Measurements from ENCODE around the gene CTBP2.
"Not testable (repeated sequence)": the region's sequence is repeated elsewhere in the genome, so short reads cannot be mapped to it uniquely, and the experiment has no call there.

Gene CTBP2

DNA sequence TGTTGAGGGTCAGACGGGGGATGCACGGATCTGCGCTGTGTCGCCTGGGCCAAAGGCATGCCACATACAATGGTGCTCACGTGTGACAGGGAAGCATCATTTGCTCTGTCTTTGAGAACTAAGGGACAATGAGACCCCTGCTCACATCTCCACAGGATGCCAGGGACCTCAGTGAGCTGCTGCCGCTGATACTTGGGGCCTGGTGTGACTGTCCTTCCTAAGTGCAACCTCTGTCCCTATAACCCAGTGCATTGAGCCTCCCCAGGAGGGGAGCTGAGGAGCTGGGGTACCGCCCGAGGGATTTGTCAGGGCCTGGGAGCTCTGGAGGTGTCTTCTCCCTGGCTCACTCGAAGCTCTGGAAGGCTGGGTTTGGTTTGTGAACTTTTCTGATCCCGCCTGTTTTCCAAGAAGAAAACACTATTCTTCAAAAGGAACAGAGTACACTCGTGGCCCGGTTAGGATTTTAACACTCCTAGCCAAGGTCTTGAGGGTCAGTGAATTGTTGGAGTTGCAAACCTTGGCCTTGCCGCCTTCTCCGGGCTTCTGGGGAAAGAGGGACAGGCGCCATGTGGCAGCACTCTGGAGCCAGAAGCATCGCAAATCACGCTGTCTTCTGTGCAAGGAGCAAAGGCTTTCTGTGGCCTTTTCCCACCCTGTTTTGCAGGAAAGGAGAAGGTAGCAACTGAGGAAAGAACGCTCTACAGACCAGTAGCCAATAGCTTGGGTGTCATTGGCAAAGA, 26.2 kb upstream of the CTBP2 start:
- no peak for DNase-seq

GRCh38 chr10:125179107-125179506, 18.7 kb upstream of the CTBP2 start:
- DNase-seq, result not testable (repeated sequence)

DNA sequence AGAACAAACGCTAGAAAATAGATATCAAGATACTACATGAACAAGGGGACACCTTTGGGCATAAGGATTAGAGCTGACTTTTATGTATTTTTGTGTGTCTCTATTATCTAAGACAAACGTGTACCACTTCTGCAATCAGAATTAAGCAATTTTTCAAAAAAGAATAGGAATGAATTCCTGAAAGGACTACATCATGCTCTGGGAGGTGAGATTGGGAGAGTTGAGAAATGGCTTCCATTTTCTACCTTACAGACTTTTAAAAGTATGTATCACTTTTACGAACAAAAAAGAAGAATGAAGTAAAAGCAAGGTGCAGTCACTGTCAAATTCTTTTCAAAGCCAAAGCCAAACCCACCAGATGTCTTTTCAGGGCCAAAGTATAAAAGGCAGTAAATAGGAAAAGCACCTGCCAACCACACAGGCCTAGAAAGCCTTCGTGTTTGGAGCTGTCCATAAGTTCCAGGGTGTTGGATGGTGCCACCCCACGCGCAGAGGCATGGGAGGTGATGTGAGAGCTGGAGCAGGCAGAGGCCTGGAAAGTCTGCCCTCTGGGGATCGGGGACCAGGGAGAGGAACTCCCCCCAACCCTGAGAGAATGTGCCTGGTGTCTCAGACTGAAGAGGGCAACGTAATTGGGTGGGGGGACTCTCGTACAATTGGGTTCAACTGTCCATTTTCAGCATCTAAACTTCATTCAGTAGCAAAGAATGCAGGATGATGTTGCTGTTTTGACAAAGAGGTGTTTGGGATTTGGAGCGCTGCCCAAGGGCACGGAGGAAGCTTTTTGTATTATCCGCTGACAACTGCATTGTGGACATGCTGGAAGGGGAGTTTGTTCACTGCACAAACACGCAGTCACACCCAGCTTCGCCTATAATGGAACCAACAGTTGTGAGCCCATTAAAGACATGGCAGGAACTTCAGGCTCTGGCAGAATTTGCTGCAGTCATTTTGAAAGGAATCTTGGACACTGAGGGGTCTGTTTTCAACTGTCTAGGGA, 17.6 kb upstream of the CTBP2 start:
- no peak for DNase-seq

- DNase-seq, result no peak
Observed at GRCh38 chr10:125175807-125176206, 15.4 kb upstream of the CTBP2 start.

- DNase-seq, result no peak
Observed at GRCh38 chr10:125174360-125174759, 14.0 kb upstream of the CTBP2 start.

DNA sequence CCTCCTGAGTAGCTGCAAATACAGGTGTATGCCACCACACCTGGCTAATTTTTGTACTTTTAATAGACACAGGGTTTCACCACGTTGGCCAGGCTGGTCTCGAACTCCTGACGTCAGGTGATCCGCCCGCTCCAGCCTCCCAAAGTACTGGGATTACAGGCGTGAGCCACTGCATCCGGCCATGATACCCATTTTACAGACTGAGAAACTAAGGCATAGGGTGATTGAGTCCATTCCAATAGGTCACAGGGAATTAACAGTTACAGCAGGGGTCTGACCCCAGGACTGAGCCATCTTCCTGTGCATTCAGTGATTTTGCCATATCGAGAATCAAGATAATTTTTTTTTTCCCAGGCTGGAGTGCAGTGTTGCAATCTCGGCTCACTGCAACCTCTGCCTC, 12.3 kb upstream of the CTBP2 start:
- no peak for DNase-seq

DNA sequence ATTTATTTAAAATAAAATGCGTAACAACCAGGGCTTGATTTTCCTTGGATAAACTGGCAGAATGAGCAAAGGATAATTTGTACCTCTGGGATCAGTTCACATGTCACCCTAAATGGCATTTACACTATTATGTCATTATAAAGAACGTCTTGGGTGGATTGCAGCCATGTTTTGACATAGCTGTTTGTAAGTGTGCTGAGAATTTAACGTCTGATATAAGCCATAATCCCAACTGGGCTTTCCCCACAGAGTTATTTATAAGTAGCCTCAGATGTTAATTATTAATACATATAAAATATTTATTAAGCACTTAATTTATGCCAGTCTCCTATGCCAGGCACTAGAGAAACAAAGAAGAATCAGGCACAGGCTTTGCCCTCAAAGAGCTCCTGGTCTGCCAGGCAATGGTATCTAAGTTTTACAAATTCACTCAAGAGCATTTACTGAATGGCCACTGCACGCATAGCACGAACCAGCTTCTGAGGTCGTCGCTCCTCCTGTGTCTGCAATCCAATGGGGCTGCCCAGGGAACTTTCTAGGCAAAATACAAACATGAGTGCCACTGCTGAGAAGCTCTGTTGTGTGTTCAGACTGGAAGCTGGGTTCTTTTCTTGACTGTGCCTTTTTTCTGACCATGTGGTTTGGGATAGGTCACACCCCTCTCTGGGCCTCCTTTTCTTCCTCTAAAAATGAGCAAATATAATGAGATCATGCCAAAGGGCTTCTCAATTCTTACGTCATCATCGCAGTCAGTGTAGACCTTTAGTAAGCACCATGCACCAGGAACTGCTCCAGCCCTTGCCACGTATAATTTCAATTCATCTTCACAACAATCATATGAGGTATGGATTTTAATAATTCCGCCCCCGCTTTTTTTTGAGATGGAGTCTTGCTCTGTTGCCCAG, 11.3 kb upstream of the CTBP2 start:
- no peak for DNase-seq

DNA sequence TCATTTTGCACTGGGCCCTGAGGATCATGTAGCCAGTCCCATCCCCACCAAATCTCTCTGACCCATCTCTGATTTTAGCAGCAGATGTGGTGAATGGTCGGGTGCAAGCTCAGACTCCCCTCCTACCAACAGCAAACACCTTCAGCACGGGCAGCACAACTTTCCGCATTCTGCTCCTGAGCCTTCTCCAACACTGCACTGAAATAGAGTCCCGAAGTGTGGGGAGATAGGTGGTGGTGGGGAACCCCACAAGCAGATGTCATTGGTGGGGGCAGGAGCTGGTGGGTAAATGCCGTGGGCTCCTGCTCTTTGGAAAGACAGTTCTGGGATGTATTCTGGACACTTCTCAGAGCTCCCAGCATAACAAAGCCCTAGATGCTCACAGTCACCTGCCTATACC, 9.6 kb upstream of the CTBP2 start:
- no peak for DNase-seq

- DNase-seq, result no peak
Observed at GRCh38 chr10:125169279-125169678, 8.9 kb upstream of the CTBP2 start.

DNA sequence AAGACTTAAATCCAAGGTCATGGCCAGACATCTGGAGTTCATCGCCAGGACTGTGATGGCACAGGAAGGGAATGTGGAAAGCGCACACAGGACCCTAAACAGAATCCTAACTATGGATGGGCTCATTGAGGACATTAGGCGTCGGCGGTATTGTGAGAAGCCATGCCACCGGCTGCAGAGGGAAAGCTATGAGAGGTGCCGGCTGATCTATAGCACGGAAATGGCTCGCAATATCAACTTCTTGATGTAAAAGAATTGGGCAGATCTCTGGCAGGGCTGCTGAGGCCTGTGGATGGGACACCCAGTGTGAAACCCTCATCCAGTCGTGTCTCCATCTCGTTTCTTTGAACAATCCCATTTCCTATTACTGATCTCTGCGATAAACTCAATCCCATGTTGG, 6.3 kb upstream of the CTBP2 start:
- no peak for DNase-seq

DNA sequence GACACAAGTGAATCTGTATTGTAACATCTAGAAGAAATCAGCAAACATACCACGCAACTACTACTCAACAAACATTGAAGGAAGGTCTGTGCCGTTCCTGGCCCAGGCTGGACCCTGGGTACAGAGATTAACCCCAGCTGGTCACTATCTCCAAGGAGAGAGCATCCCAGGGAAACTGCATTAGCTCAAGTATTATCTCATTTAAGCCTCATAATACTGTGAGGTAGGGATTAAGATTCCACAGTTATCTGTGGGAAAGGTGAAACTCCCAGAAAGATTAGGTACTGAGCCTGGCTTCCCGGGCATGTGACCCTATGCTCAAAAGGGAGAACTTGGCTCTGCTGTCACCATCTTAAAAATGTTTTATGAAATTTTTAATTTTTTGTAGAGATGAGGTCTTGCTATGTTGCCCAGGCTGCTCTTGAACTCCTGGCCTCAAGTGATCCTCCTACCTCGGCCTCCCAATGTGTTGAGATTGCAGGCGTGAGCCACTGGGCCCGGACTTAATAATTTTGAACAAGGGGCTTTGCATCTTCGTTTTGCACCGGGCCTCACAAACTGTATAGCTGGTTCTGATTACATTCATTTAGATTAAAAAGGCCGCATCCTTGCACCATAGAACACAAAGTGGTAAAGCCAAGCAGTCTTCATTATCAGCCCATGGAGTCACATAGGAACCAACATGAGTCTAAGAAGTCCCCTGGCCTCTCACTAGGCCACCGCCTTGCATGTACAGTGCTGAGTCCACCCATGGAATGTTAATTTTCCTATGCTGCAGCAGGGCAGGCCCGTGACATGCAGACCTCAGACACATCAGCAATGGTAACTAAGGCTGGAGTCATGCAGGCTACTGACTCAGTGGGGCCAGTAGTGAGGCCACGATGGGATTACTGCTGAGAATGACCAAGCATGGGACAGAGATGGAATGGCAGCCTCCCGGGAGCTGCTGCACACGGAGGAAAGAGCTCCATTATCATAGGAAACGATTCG, 5.5 kb upstream of the CTBP2 start:
- no peak for DNase-seq

DNA sequence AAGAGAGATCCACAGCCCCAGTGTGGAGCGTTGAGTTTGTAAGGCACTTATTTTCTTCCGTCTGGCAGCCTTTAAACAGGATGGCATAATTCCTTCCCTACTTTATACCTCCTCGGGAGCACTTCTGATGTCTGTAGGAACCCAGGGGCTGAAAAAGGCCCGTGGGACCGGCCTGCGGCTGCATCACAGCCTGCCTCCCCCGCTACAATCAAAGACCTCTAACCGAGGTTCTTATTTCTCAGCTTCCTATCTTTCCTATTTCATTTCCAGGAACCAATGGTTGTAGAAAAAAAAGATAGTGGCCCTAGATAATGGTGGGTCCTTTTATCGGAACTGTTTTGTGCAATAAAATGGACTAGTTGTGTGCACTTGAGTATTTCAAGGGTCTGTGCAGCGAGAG, 4.1 kb upstream of the CTBP2 start:
- no peak for DNase-seq

GRCh38 chr10:125163803-125164202, 3.4 kb upstream of the CTBP2 start:
- DNase-seq, result no peak

- not testable (repeated sequence) for DNase-seq
Observed at GRCh38 chr10:125163312-125163711, 2.9 kb upstream of the CTBP2 start.

DNA sequence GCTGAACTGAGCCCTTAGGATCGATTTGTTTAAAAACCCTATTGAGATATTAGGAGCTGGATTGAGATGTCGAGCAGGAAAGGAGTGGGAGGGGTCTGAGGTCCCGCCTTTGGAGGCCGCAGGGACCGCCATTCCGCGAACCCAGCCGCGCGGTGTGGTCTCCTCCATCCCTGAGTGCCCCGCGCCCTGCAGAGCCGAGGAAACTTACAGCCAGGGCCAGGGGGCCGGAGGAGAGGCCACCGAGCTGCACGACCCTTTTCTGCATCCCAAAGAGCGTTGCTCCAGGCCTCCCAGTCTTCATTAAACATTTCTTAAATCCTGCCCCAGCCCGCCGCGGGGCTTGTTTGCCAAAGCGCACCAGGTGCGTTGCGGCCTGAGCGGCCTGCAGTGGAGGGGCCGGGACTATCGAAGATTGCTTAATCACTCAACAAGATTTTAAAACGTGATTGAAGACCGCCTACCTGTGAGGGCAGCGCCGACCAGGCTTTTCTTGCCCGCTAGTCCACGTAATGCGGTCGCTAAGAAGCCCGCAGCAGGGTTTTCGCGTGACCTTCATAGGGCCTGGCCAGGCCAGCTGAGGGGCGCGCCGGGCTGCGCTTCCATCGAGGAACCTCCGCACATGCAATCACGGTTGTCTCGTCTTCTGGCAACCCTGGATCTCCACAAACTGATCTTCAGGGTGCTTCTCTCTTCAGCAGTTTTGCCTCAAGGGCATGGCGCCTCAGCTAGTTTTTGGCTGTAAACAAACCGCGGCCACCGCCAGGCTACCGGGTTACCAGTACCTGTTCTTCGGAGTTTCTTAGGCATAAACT, 2.0 kb upstream of the CTBP2 start:
- DNase-seq, result no peak

DNA sequence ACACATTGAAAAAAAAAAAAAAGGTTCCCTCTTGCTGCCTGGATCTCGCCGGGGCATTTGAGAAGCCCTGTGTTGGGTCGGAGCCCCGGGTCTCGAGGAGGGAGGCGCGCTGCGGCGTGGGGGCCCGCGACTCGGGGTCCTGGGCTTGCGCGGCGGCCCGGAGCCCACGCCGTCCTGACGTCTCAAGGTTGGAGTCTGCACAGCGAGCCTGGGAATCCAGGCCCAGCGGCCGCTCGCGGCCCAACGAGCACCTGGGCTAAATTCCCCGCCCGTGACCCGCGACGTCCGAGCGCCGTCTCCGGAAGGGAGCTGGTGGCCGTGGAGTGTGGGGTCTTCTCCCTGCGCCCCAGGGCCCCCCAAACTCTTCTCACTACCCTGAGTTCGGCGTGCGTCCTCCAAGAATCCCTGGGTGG, 1.4 kb upstream of the CTBP2 start:
- DNase-seq, result no peak

DNA sequence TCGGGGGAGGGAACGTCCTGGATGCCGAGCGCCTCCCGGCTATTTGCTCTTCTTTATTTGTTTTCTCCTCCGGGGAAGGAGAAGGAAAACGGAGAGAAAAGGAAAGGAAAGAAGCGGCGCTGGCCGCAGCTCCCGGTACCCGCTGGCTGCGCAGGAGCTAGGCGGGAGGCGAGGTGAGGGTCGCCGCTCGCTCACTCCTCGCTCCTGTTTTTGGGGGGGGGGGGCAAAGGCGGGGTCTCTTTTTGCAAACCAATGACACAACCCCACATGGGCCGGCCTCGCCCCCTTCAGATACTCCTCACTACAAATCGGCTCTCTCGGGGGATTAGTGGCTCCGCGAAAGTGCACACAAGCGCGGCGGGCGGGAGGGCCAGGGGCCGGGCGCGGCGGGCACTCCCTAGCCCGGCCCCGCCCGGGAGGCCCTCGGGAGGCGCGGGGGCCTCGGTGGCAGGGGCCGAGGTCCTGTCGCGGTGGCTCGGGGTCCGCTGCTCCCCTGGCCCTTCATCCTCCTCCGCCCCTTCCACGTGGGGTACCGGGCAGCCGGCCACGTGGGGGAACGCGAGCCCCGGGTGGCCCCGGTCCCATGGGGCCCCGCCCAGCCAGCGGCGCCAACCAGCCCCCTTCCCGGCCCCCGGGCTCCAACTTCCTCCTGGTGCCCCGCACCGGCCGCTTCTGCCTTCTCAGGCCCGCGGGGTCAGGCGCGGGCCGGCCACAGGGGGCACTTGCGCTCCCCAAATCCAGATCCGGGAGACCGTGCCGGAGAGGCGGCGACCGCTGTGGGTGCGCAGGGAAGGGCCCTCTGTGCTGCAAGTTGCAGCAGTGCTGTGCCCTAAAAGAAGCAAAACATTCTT, 718 bp upstream of the CTBP2 start:
- peak; percentile 61 for DNase-seq

- DNase-seq, result no peak
Observed at GRCh38 chr10:125159486-125159931, 854 bp downstream of the CTBP2 start.

DNA sequence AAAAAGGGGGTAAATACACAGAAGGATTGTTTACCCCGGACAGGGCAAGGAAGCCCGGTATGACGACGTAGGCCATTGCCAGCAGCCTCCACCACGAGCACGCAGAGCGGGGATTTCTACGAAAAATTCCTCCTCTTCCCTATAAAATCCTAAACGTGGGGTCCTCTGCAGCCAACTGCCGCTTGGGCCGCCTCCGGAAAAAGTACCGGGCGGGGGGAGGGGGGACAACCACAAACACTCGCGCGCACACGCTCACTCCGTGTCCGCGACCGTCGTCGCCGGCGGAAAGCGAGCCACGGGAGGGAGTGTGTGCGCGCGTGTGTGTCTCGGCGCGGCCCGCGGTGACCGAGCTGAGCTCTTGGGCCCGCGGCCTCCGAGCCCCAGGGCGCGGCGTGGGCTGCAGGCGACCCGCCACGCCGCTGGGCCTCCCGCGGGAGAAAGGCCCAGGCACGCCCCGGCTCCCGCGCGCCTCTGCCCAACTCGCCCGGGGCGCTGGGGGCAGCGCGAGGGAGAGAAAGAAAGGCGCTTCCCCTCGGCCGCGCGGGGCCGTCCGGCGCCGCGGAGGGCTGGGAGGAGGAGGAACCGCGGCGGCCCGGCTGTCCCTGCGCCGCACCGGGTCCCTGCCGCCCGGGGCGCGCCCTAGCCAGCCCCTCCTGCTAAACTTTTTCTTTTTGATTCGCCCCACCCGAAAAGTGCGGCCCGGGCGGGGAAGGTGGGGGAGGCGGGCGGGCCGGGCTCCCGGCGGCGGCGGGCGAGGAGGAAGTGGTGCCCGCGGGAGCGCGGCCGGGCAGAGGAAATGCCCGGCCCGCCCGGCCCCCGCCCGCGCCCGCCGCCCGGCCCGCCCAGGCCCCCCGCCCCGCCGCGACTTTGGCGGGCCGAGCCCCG, 1.5 kb downstream of the CTBP2 start:
- no peak for DNase-seq
